Neural progenitor cell (in vitro differentiated cells): Measurements from ENCODE around the gene CD34.

Experiments used
- EZH2phosphoT487 ChIP-seq: fragments of 200-600 bp; sonication (generic); IDR thresholded peaks from 2 replicates; pipeline ENCODE4 v1.6.1; 2017; ENCODE audit warnings: antibody characterized with exemption
- TF ChIP-seq, protein P1 (sequence below): fragments of 200-600 bp; sonication (generic); IDR thresholded peaks from 2 replicates; pipeline ENCODE4 v1.5.1; 2017; ENCODE audit warnings: antibody characterized with exemption, mild to moderate bottlenecking

GRCh38 chr1:207898260-207898659 is 12.7 kb downstream of the CD34 start:
- TF ChIP-seq, protein P1, sequence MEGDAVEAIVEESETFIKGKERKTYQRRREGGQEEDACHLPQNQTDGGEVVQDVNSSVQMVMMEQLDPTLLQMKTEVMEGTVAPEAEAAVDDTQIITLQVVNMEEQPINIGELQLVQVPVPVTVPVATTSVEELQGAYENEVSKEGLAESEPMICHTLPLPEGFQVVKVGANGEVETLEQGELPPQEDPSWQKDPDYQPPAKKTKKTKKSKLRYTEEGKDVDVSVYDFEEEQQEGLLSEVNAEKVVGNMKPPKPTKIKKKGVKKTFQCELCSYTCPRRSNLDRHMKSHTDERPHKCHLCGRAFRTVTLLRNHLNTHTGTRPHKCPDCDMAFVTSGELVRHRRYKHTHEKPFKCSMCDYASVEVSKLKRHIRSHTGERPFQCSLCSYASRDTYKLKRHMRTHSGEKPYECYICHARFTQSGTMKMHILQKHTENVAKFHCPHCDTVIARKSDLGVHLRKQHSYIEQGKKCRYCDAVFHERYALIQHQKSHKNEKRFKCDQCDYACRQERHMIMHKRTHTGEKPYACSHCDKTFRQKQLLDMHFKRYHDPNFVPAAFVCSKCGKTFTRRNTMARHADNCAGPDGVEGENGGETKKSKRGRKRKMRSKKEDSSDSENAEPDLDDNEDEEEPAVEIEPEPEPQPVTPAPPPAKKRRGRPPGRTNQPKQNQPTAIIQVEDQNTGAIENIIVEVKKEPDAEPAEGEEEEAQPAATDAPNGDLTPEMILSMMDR = no peak
- TF ChIP-seq EZH2phosphoT487 = no peak
